GM18867 (cell line): ENCODE results near the gene FBRSL1.

Experiments
- ATAC-seq: cut with Tn5 transposase; IDR thresholded peaks from one replicate; pipeline ENCODE4 v1.9.1; 2021; ENCODE audit warnings: mild to moderate bottlenecking, moderate library complexity; ENCODE audit not compliant: unreplicated experiment

Gene FBRSL1

GRCh38 chr12:132495629-132496357 lies 5.8 kb downstream of the FBRSL1 start:
- no peak for ATAC-seq

DNA sequence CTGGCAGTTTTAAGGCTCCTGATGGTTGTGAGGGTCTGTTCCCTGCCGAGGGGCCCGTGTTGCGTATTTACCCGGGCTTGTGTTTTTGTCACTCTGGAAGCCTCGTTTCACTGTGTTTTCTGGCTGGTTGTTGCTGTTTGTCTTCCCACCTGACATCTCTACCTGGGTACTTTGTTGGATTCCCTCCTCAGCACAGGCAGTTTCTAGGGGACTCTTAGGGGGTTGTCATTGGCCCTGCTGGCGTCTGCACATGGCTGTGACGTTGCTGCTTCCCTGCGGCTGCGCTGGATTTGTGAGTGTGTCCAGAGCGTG lies 6.4 kb downstream of the FBRSL1 start:
- no peak for ATAC-seq

GRCh38 chr12:132496710-132497109 lies 6.8 kb downstream of the FBRSL1 start:
- ATAC-seq, result no peak

GRCh38 chr12:132497514-132498405 lies 7.8 kb downstream of the FBRSL1 start:
- ATAC-seq, result no peak

DNA sequence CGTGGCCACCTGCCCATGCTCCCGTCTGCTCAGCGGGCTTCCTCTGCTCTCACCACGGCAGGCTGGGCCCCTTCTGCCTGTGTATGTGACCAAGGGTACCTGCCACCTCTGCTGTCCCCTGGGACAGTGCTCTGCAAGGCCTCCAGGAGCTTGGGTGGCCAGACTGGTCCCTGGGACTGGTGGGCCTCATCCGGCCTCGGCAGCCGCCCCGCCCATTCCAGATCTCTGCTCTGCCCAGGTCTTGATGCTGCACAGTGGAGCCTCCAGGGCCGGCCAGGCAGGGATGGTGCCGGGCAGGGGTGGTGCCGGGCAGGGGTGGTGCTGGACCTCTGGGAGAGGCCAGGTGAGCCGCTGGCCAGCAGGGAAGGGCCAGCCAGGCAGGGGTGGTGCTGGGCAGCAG lies 9.0 kb downstream of the FBRSL1 start:
- ATAC-seq, result no peak

GRCh38 chr12:132500142-132500855 lies 10.3 kb downstream of the FBRSL1 start:
- ATAC-seq, result no peak

DNA sequence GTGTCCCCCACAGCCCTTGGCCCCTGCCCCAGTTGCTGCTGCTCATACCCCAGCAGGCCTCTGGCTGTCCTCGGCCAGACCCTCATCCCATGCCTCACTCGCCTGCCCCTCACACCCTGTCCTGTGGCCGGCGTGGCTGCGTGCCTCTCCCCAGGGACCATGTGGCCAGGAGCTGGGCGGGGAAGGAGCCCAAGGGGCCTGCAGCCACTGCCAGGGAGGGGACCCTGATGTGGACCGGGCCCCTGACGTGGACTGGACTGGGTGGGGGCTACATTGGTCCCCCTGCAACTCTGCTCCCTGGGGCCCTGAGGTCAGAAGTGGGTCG lies 10.9 kb downstream of the FBRSL1 start:
- no peak for ATAC-seq

DNA sequence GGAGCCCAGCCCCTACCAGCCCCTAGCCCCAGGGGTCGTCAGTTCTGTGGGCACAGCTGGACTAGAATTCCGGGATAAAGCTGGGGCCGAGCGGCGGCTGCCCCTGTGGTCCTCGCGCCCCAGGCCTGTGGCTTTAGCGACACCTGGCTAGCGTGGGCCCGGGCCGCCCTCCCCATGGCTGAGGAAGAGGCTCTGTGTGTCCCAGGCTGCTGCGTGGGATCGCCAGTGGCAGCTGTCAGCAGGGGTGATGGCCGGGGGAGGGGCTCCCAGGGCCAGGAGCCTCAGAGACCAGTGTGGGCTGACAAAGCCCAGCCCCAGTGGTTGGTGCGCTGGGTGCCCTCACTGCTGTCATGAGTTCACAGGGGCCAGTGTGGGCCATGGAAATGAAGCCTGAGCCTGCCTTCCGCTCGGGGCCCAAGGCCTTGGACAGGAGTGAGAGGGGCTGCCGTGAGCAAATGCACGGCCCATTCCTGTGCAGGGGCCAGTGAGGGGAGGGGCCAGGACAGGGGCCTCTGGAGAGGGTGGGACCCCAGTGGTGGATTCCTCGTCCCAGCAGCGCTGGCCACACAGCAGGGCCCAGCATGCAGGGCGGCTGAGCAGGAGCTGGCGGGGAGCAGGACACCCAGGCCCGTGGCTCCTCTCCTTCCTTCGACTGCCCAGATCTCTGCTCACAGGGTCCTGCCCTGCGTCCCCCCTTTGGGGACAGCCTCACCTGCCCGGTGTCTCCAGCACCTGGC lies 11.4 kb downstream of the FBRSL1 start:
- no peak for ATAC-seq

DNA sequence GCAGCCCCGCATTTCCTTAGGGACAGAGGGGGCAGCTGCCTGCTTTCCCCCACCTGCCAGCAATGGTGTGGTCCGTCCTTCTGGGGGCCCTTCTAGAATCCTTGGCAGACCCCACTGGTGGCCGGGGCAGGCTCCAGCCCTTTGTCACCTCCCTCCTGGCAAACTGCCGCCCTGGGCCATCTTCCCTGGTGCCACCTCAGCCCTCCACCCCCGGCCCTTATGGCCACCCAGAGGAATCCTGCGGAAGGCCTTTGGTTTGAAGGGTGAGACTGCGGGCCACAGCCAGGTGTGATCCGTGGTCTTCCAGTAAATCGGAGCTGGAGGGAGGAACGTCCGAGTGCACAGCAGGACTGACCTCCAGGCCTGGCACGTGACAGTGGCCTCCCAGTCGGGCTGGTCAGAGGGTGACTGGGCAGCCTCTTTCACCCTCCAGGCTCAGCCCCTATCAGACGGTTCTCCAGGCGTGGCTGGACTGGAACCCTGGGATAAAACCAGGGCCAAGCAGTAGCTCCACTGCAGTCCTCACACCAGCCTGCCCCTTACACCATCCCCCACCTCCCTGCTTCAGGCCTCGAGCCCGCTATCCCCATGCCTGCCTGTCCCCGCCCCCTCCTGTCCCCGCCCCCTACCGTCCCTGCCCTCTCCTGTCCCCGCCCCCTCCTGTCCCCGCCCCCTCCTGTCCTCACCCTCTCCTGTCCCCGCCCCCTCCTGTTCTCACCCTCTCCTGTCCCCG lies 12.4 kb downstream of the FBRSL1 start:
- ATAC-seq, result no peak

GRCh38 chr12:132502882-132503193 lies 12.9 kb downstream of the FBRSL1 start:
- no peak for ATAC-seq

- ATAC-seq, result no peak
Measured at GRCh38 chr12:132503618-132504204, 13.8 kb downstream of the FBRSL1 start.

GRCh38 chr12:132505105-132505851 lies 15.3 kb downstream of the FBRSL1 start:
- ATAC-seq, result no peak

DNA sequence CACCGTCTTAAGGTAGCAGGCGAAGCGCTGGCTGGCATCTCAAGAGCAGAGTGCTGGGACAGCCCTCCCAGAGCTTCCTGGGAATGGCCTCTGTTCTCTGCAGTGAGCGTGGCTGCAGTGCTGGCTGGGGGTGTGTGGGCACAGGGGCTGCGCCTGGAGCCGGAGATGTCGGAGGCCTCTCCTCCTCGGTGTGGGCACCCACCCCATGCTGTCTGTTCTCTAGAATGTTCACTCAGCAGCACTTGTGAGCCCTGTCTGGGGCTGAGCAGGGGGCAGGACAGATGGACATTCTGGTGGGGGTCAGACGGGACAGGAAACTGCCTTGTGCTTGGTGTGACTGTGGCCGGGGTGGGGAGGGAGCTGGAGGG lies 15.9 kb downstream of the FBRSL1 start:
- ATAC-seq, result no peak

DNA sequence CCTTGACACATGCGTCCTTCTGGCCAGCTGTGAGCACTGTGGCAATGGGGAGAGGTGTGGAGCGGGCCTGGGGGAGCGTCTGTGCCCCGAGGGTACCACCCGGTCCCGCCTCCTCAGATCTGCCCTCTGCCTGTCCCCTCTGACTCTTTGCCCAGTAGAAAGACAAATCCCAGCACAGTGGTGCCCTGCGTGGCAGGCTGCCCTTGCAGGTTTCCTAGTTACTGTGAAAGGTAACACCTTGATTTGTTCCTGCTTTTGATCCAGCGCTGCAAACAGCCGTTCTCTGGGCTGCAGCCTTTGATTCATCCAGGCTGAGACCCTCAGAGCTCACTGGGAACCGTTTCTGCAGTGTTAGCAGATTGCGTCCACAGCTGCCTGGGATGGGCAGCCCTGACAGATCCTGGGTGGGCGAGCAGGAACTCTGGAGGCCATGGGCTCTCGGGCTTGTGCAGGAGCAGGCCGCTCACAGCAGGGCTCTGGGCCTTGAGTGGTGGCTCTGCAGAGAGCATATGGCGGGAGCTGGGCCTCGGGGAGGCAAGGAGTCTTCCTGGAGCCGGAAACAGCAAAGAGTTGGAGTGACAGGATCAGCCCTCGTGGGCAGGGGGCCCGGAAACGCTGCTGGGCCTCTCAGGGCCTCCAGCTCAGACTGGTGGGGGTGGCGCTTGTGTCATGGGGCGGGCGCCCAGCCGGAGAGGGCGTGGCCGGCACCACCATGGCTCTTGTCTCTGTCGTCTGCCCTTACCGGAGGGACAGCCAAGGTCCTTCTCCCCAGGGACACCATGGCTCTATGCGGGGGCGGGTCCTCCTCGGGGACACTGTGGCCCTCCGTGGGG lies 16.6 kb downstream of the FBRSL1 start:
- ATAC-seq, result no peak

- ATAC-seq, result no peak
Measured at GRCh38 chr12:132507161-132507538, 17.2 kb downstream of the FBRSL1 start.

DNA sequence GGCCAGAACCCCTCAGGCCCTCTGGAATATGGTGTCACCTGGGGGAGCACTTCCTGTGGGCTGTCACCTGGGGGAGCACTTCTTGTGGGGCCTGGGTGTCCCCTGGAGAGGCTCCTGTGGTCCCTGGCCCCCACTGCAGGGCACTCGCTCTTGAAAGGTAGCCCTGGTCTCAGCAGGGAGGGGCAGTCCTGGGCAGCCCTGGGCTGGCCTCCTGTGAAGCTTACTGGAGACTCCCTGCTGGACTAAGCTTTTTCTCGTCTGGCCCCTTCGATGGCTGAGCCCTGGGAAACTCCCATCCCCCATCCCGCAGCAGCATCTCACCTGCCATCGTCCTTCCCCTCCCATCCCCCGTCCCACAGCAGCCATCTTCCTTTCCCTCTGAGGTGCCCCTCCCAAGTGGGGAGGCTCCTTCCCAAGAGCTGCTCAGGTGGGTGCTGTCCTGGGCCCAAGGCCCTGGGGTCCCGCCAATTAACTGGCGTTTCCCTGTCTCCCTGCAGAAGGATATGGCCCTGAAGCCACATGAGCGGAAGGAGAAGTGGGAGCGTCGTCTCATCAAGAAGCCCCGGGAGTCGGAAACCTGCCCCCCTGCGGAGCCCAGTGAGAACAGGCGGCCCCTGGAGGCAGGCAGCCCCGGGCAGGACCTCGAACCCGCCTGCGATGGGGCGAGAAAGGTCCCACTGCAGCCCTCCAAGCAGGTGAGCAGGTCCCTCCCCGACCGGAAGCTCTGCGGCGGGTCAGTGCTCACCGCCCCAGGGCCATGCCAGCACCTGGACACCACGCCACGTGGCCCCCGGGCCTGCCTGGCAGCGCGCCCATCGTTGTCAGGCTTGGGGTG lies 17.9 kb downstream of the FBRSL1 start:
- ATAC-seq, result no peak

- no peak for ATAC-seq
Measured at GRCh38 chr12:132508491-132508740, 18.5 kb downstream of the FBRSL1 start.
